SK-N-MC (cell line): ENCODE measurements around the gene RTCB.
"Not testable (repeated sequence)": the region's sequence is repeated elsewhere in the genome, so short reads cannot be mapped to it uniquely, and the experiment has no call there.

ENCODE experiments used
- EZH2 ChIP-seq: fragments of 200-600 bp; sonication (generic); IDR thresholded peaks from one replicate; pipeline ENCODE4 v1.6.1; 2017; ENCODE audit warnings: antibody characterized with exemption
- POLR2AphosphoS5 ChIP-seq: IDR thresholded peaks from 2 replicates; pipeline ENCODE4 v1.6.1; 2012; ENCODE audit warnings: mild to moderate bottlenecking, low read depth, low read length, borderline replicate concordance

DNA sequence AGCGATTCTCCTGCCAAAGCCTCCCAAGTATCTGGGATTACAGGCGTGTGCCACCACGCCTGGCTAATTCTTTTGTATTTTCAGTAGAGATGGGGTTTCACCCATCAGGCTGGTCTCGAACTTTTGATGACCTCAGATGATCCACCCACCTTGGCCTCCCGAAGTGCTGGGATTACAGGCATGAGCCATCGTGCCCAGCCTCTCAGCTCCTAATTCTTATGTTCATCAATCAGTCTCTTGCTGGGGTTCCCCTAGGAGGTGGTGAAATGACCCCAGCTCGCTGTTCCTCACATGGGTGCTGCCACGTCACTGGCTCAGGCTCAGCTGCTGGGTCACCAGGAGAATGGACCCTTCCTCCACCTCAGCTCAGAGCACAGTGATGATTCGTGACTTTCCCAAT lies 54.5 kb downstream of the RTCB start, which contains the start of gene RFPL3:
- TF ChIP-seq EZH2, POLR2AphosphoS5: not testable (repeated sequence)
